GM23248 (cell line): ENCODE results near the gene SAMD1.

Experiments
- EZH2 ChIP-seq: fragments of 200-600 bp; sonication (generic); IDR thresholded peaks from 2 replicates; pipeline ENCODE4 v1.6.1; 2018; ENCODE audit warnings: antibody characterized with exemption, mild to moderate bottlenecking; ENCODE audit not compliant: insufficient read depth, poor library complexity, severe bottlenecking
- EZH2phosphoT487 ChIP-seq: fragments of 200-600 bp; sonication (generic); IDR thresholded peaks from 2 replicates; pipeline ENCODE4 v1.6.1; 2018; ENCODE audit warnings: antibody characterized with exemption, moderate library complexity, mild to moderate bottlenecking, low read depth; ENCODE audit not compliant: insufficient read depth

DNA sequence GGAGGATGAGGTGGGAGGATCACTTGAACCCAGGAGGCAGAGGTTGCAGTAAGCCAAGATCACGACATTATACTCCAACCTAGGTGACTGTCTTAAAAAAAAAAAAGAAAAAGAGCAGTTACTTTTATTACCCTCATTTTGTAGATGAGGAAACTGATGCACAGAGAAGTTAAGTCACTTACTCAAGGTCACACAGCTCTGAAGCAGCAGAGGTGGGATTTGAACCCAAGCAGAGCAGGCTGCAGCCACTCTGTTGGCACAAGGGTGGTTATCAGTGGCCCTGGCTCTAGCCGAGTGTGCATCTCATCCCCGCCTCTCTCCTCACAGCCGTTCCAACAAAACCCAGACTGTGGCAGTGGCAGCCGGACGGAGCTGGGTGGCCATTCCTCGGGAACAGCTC lies 51.4 kb downstream of the SAMD1 start:
- TF ChIP-seq EZH2: no peak
- TF ChIP-seq EZH2phosphoT487: no peak
